Adrenal gland (tissue), 5 donors: ENCODE results near the gene ADARB2.

ENCODE experiments used
- POLR2A ChIP-seq, 2 donors: fragments of 450-650 bp; IDR thresholded peaks; one replicate each; pipeline ENCODE4 v1.6.1; 2017; ENCODE audit warnings: antibody characterized with exemption in 2 of 2, mild to moderate bottlenecking in 2 of 2, moderate library complexity in 1 of 2
- TF ChIP-seq, protein P1 (sequence below), 6 experiments: fragments of 450-650 bp in 4 of 6; fragments of 200-600 bp in 2 of 6; sonication (generic) in 1 of 6; IDR thresholded peaks; 1 replicate in 5 of 6; 2 replicates in 1 of 6; pipeline versions ENCODE4 v1.5.1 to v1.8.0; 2016 to 2021; ENCODE audit warnings: antibody characterized with exemption in 6 of 6, mild to moderate bottlenecking in 2 of 6, moderate library complexity in 1 of 6
- donor health status: DM: no; HTN: no; CAD: no.

DNA sequence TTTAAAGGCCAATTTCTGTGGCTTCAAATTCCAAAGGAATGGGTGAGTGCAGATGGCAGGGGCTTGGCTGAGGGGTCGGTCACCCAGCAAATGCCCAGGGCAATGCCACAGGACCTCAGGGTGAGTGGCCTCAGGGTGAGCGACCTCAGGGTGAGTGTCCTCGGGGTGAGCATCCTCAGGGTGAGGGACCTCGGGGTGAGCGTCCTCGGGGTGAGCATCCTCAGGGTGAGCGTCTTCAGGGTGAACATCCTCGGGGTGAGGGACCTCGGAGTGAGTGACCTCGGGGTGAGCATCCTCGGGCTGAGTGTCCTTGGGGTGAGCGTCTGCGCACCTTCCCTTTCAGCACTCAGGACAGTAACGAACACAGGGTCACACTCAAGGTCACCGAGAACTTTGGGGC, 59.2 kb downstream of the ADARB2 start:
- TF ChIP-seq, protein P1, sequence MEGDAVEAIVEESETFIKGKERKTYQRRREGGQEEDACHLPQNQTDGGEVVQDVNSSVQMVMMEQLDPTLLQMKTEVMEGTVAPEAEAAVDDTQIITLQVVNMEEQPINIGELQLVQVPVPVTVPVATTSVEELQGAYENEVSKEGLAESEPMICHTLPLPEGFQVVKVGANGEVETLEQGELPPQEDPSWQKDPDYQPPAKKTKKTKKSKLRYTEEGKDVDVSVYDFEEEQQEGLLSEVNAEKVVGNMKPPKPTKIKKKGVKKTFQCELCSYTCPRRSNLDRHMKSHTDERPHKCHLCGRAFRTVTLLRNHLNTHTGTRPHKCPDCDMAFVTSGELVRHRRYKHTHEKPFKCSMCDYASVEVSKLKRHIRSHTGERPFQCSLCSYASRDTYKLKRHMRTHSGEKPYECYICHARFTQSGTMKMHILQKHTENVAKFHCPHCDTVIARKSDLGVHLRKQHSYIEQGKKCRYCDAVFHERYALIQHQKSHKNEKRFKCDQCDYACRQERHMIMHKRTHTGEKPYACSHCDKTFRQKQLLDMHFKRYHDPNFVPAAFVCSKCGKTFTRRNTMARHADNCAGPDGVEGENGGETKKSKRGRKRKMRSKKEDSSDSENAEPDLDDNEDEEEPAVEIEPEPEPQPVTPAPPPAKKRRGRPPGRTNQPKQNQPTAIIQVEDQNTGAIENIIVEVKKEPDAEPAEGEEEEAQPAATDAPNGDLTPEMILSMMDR (IDR thresholded peaks at IDR 0.05): no peak
- TF ChIP-seq POLR2A (IDR thresholded peaks at IDR 0.05): no peak
